ENCODE measurements around the gene MORN5.

Gene MORN5

GRCh38 chr9:122134822-122135528 lies 24.7 kb upstream of the MORN5 start:
- intact Hi-C loops (cut with DNase I) = no loop called here
- peak in 3 of 42 donors; percentile 23 to 54 (median 30) for DNase-seq

GRCh38 chr9:122135529-122135859 lies 24.2 kb upstream of the MORN5 start:
- DNase-seq = peak in 1 of 42 donors; percentile 9
- intact Hi-C loops (cut with DNase I) = no loop called here

DNA sequence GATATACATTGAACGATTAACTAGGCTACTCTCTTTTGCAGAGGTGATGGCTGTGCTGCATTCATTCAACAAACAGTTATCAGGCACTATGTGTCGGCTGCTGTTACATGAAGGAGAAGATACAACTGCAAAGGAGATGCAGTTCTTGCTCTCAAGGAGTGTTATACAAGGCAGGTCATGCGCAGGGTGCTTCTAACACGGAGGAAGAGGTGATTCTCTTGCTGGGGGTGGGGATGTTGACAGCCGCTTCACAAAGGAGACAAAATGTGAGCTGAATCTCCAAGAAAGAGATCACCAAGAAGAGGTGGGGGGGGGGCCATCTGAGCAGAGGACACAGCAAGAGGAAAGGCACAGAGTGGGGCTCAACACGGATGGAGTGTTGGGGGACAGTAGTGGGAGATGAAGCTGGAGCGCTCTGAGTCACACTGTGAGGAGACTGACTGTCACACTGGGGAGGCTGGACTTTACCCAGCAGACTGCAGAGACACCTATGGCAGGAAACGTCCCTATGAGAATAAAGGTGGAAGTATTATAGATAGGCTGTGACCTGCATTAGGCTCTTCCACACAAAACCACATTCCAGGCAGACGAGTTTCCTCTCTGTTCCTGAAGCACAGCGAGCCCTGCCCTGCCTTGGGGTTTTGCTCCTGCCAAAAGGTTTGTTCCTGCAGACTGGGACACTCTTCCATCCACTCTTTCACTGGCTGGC lies 21.0 kb upstream of the MORN5 start:
- DNase-seq = peak in 35 of 42 donors; percentile 19 to 87 (median 59)
- intact Hi-C loops (cut with DNase I) = no loop called here

DNA sequence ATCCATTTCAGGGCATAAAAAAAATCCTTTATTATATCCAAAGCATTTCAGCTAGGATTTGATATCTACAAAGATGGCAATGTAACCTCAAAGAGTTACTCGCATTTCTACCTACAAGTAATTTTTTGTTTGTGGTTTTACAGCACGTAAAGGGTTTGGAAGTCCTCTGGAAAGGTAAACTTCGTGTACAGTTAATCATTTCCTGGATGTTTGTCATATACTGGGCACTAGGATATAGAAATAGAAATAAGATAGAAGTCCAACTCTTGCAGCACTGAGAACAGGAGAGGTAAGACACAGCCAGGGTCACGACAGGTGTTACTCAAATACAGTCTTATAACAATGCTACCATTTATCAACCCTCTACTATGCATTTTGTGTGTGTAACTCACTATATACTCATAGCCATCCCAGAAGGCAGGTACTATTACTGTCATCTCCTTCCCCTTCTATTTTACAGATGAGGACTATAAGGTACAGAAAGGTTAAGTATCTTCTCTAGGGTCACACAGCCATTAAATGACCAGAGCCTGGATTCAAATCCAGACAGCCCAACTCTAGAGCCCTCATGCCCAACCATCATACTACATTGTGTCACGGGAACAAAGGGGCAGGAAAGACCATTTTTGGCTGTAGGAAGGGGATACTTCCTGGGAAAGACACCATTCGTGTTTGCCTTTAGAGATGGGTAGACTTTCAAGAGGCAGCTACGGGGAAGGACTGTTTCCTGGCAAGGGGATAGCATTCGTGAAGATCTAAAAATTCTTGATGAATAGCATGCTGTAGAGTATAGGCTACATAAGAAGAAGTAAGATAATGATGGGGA lies 19.1 kb upstream of the MORN5 start:
- intact Hi-C loops (cut with DNase I) = no loop called here
- no peak for DNase-seq

DNA sequence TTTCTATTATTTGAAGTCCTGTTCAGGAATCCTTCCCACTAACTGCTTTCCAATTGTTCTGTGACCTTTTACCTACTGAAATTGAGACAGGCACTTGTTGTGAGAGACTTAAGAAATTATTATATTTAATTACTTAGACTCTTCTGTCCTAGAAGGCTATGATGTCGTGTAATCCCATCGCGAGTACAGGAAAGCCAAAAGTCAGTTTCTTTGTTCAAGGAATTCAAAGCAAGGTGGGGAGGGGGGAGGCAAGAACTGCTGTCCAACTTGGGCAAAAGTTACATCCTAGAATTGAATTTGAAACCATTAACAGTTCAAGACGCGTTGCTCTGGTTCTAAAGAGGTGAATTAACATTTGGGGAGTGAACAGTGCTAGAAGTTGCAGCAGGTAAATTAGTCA lies 18.0 kb upstream of the MORN5 start:
- intact Hi-C loops (cut with DNase I) = no loop called here
- no peak for DNase-seq

DNA sequence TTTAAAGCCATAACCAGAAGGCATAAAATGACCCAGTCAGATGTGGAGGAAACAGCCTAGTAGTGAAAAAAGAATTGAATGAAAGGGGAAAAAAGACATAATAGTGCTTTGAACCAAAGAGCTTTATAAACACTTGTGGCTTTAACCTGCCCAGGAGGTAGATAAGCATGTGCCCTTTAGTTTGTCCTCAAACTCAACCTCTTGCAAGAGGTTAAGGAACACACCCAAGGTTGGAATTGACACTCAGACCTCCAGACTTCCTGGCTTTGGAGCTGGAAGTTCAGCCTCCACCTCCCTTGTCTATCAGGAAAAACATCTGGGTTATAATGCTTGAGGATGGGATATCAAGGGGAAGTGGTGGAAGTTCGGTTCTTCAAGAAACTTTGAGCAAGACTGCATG lies 16.4 kb upstream of the MORN5 start:
- intact Hi-C loops (cut with DNase I) = no loop called here

GRCh38 chr9:122143876-122144405 lies 15.8 kb upstream of the MORN5 start:
- intact Hi-C loops (cut with DNase I) = no loop called here

More for the DNA sequence above, 16.4 kb upstream of the MORN5 start:
- DNase-seq = peak in 1 of 42 donors; percentile 18

GRCh38 chr9:122144836-122145591 lies 14.7 kb upstream of the MORN5 start:
- intact Hi-C loops (cut with DNase I) = no loop called here

More at GRCh38 chr9:122143876-122144405, 15.8 kb upstream of the MORN5 start:
- peak in 1 of 42 donors; percentile 34 for DNase-seq

GRCh38 chr9:122145592-122145863 lies 14.2 kb upstream of the MORN5 start:
- intact Hi-C loops (cut with DNase I) = no loop called here
- no peak for DNase-seq

More at GRCh38 chr9:122144836-122145591, 14.7 kb upstream of the MORN5 start:
- peak in 3 of 42 donors; percentile 24 to 42 (median 25) for DNase-seq

- intact Hi-C loops (cut with DNase I) = no loop called here
- no peak for DNase-seq
Measured at GRCh38 chr9:122151267-122151828, 8.4 kb upstream of the MORN5 start.

GRCh38 chr9:122155796-122156195 lies 3.9 kb upstream of the MORN5 start:
- DNase-seq = no peak
- intact Hi-C loops (cut with DNase I) = no loop called here

DNA sequence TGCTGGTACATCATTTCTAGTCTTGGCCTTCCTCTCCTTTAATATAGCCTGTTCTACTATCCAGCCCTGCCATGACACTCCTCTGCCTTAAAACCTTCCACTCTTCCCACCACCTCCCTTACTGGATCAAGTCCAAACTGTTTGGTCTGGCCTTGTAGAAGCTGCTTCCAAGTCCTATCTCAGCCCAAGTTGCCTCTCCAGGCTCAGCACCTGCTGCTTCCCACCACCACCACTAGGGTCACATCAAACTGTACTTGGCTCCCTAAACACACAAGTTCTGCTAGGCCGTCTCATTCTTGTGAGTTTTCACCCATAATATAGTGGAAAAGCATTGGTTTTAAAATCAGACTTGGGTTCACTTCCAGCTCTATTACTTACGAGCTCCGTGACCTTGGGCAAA lies 1.5 kb upstream of the MORN5 start:
- DNase-seq = no peak
- intact Hi-C loops (cut with DNase I) = no loop called here

GRCh38 chr9:122159925-122160246 lies 178 bp downstream of the MORN5 start:
- DNase-seq = no peak
- intact Hi-C loops (cut with DNase I) = loop anchor here (10.0 kb wide), 1 partner anchor 105 kb away; the partner anchor contains the start of genes MRRF and RBM18

DNA sequence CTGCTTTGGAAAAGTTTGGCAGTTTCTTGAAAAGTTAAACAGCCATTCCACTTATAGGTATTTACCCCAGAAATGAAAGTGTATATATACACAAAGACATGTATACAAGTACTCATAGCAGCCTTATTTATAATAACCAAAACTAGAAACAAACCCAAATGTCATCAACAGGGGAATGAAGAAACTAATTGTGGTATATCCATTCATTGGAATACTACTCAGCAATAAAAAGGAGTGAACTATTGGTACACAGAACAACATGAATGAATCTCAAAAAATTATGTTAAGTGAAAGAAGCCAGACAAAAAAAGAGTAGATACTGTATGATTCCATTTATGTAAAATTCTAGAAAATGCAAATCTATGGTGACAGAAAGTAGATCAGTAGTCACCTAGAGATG lies 2.7 kb downstream of the MORN5 start:
- DNase-seq = no peak
- intact Hi-C loops (cut with DNase I) = loop anchor here (10.0 kb wide), 1 partner anchor 102 kb away; the partner anchor contains the start of genes MRRF and RBM18

GRCh38 chr9:122164286-122164685 lies 4.6 kb downstream of the MORN5 start:
- intact Hi-C loops (cut with DNase I) = loop anchor here (10.0 kb wide), 1 partner anchor 101 kb away; the partner anchor contains the start of genes MRRF and RBM18
- DNase-seq = peak in 1 of 42 donors; percentile 5

DNA sequence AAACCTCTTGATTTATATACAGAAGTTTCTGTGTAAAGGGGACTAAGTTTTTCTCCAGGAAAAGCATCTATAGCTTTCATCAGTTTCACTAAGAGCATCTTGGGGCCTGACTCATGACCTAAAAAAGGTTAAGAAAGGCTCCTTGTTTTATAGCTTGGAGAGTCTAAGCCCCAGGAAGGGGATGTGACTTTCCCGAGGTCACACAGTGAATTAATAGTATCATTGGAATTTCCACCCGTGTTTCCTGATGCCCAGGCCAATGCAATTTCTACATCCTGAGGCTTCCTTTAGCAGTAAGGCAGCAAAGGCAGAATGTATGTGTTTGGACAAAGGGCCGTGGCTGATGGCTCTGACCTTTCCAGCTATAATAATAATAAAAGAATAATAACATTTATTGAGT lies 8.6 kb downstream of the MORN5 start:
- intact Hi-C loops (cut with DNase I) = loop anchor here (10.0 kb wide), 1 partner anchor 96 kb away; the partner anchor contains the start of genes MRRF and RBM18
- no peak for DNase-seq

- intact Hi-C loops (cut with DNase I) = no loop called here
- no peak for DNase-seq
Measured at GRCh38 chr9:122172131-122172530, 12.4 kb downstream of the MORN5 start.

- DNase-seq = no peak
- intact Hi-C loops (cut with DNase I) = no loop called here
Measured at GRCh38 chr9:122173670-122174069, 14.0 kb downstream of the MORN5 start.

DNA sequence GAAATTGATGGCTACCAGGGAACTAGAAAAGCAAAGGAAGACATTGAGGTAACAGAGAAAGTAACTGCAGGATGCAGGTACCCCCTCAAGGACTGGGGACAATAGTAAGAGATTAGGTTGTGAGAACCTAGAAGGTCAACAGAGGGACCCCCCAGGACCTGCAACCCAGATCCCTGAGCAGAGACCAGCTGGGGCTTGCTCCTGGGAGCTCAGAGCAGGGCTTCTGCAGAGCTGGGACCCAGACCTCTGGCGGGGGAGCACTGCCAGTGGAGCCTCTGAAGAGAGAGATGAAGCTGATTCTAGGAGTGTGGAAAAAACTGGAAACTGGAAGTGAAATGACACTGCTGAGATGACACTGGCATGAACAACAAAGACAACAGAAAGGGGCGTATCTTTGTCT lies 17.2 kb downstream of the MORN5 start:
- intact Hi-C loops (cut with DNase I) = no loop called here
- DNase-seq = no peak
